Right atrium auricular region (tissue), 2 donors: Measurements from ENCODE around the gene ZNF274. TPM values are rescaled to one million over a fixed set of nuclear protein-coding genes. Genes with fewer than 3 reads are reported as not detected.
A peak's percentile ranks its signal among the peaks of the same experiment; 100 is the strongest.
"Not testable (repeated sequence)": the region's sequence is repeated elsewhere in the genome, so short reads cannot be mapped to it uniquely, and the experiment has no call there.

Experiments used
- DNase-seq: peaks from one replicate; pipeline ENCODE4 v3.0.0-alpha.2; 2019; ENCODE audit warnings: low spot score
- H3K27ac ChIP-seq, 2 donors: fragments of 200-600 bp; sonication (generic); 1 replicate in 1 of 2; 2 replicates in 1 of 2; pipeline ENCODE4 v1.5.1; 2016 to 2019
- H3K27me3 ChIP-seq, 2 donors: fragments of 200-600 bp; sonication (generic); one replicate each; pipeline versions ENCODE4 v1.5.1 to v1.6.0; 2017 to 2019
- H3K36me3 ChIP-seq: fragments of 200-600 bp; sonication (generic); one replicate; pipeline ENCODE4 v1.5.1; 2016
- H3K4me1 ChIP-seq, 2 donors: fragments of 200-600 bp; sonication (generic); one replicate each; pipeline versions ENCODE4 v1.5.1 to v1.6.0; 2017 to 2019
- H3K4me3 ChIP-seq, 2 donors: fragments of 200-600 bp; sonication (generic); 1 replicate in 1 of 2; 2 replicates in 1 of 2; pipeline ENCODE4 v1.5.1; 2017 to 2019; ENCODE audit warnings: mild to moderate bottlenecking in 1 of 2, moderate library complexity in 1 of 2
- H3K9me3 ChIP-seq, 2 donors: fragments of 200-600 bp; sonication (generic); one replicate each; pipeline ENCODE4 v1.5.1; 2019
- CTCF ChIP-seq, 2 donors: fragments of 200-600 bp; sonication (generic); IDR thresholded peaks; one replicate each; pipeline ENCODE4 v1.5.1; 2019; ENCODE audit warnings: antibody characterized with exemption in 2 of 2
- total RNA-seq, 2 donors: library from RNA; depleted of rRNA; stranded (reverse); fragments of >200 nt; gene quantifications; one replicate each; pipeline ENCODE4 v1.1.0, GENCODE V29; 2016

ZNF274 gene
- total RNA-seq, 2 donors from 2014 or later, result 17.7 to 25.8 TPM

- TF ChIP-seq CTCF (IDR thresholded peaks at IDR 0.05), result no peak
- Histone ChIP-seq H3K4me1 (peaks cover 0 to 17% of the 10 kb centered on the region in 2 donors), H3K4me3 (peak overlapping the region; percentile 63 to 89), H3K27ac (peak overlapping the region; percentile 76 to 85), H3K27me3 (no peaks in the 10 kb centered on the region), H3K9me3 (peaks cover 0 to 47% of the 10 kb centered on the region in 2 donors), H3K36me3 (peaks cover 38% of the 10 kb centered on the region)
- no peak for DNase-seq
Observed at GRCh38 chr19:58229255-58229639, 46.4 kb downstream of the ZNF274 start.

- TF ChIP-seq CTCF (IDR thresholded peaks at IDR 0.05), result no peak
- Histone ChIP-seq H3K9me3 (peaks cover 4 to 91% of the 10 kb centered on the region in 2 donors), H3K27ac (no peak overlapping the region), H3K4me1 (no peaks in the 10 kb centered on the region), H3K4me3 (no peak overlapping the region), H3K27me3 (no peaks in the 10 kb centered on the region), H3K36me3 (peaks cover 82% of the 10 kb centered on the region)
- DNase-seq, result no peak
Observed at GRCh38 chr19:58237324-58237723, 54.5 kb downstream of the ZNF274 start.

DNA sequence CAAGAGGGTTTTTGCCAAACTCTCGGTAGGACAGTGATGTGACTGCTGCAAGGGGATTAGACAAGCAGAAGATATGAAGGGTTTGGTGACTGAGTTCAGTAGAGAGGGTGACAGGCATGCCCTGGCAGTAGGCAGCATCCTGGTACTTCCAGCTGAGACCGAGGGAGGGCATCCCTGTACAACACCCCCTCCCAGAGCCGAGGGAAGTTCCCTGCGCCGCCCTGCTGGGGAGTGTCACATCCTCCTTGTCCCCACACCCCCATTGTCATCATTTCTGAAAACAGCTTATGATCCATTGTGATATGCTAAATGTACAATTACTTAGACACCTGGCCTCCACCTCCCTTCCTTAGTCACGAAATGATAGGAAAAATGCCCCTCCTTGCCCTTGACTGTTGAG lies 60.5 kb downstream of the ZNF274 start:
- Histone ChIP-seq H3K4me1 (no peaks in the 10 kb centered on the region), H3K27ac (no peak overlapping the region), H3K4me3 (no peak overlapping the region), H3K27me3 (no peaks in the 10 kb centered on the region), H3K36me3 (peaks cover 91% of the 10 kb centered on the region), H3K9me3 (peaks cover 17 to 100% of the 10 kb centered on the region in 2 donors)
- no peak for TF ChIP-seq CTCF (IDR thresholded peaks at IDR 0.05)
- DNase-seq, result no peak

- H3K27me3 ChIP-seq, result no peaks in the 10 kb centered on the region
- no peak for DNase-seq
- no peaks in the 10 kb centered on the region for H3K4me1 ChIP-seq
- H3K4me3 ChIP-seq, result no peak overlapping the region
- no peak for TF ChIP-seq CTCF (IDR thresholded peaks at IDR 0.05)
- H3K36me3 ChIP-seq, result peaks cover 98% of the 10 kb centered on the region
- H3K27ac ChIP-seq, result no peak overlapping the region
- H3K9me3 ChIP-seq, result peaks cover 44 to 100% of the 10 kb centered on the region in 2 donors
Observed at GRCh38 chr19:58248886-58249285, 66.0 kb downstream of the ZNF274 start.

DNA sequence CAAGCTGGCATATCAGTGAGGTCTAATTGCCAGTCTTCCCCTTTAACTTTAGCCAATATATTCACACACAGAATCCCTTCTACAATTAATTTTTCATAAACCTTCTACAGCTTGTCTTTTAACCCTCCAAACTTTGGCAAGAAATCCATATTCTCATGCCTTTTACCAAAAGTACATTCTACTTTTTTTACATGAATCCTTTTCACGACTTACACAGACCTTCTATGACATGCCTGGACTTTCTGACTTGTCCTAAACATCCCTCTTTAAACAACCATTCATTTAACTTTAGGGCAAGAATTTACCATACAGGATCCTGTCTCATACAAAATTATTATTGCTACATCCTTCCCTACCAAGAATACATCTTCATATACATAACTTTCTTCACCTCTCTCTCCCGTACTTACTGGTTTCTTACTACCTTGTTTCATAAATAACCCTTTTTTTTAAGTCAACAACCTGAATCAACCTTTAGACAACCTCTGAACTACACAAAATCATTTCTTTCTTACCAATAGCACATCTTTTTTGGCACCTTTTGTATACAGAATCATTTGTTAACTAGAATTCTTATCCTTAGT lies 69.3 kb downstream of the ZNF274 start:
- TF ChIP-seq CTCF (IDR thresholded peaks at IDR 0.05), result no peak
- Histone ChIP-seq H3K36me3 (peaks cover 98% of the 10 kb centered on the region), H3K9me3 (peaks cover 61 to 100% of the 10 kb centered on the region in 2 donors), H3K27me3 (no peaks in the 10 kb centered on the region), H3K4me1 (no peaks in the 10 kb centered on the region), H3K4me3 (no peak overlapping the region), H3K27ac (no peak overlapping the region)
- no peak for DNase-seq

GRCh38 chr19:58258259-58258658 lies 75.4 kb downstream of the ZNF274 start:
- Histone ChIP-seq H3K36me3 (peaks cover 100% of the 10 kb centered on the region), H3K9me3 (peaks cover 86 to 100% of the 10 kb centered on the region in 2 donors)
- not testable (repeated sequence) for H3K4me3 ChIP-seq, H3K27ac ChIP-seq, H3K27me3 ChIP-seq, H3K4me1 ChIP-seq, DNase-seq
